Left renal cortex interstitium (tissue), 4 donors: ENCODE measurements around the gene GALNTL6. TPM values are rescaled to one million over a fixed set of nuclear protein-coding genes. Genes with fewer than 3 reads are reported as not detected.

ENCODE experiments used
- DNase-seq, 4 donors: peaks; one replicate each; pipeline ENCODE4 v3.0.0-alpha.2; 2013; ENCODE audit warnings: low read depth in 4 of 4, low spot score in 2 of 4, missing footprints in 1 of 4
- polyA plus RNA-seq, 4 donors: library from polyadenylated mRNA; unstranded; fragments of 120-200 nt; gene quantifications; one replicate each; pipeline ENCODE4 v1.2.1, GENCODE V29; 2013; ENCODE audit not compliant: insufficient read length in 4 of 4

The GALNTL6 gene
- polyA plus RNA-seq, 4 donors: 0.46 to 3.3 (median 0.95) TPM

- DNase-seq: no peak
These were observed 700.8 kb downstream of the GALNTL6 start for GRCh38 chr4:172514011-172514410.

GRCh38 chr4:172514801-172515200 lies 701.6 kb downstream of the GALNTL6 start:
- no peak for DNase-seq

GRCh38 chr4:172515266-172515879 lies 702.2 kb downstream of the GALNTL6 start:
- DNase-seq: no peak

GRCh38 chr4:172517391-172517790 lies 704.2 kb downstream of the GALNTL6 start:
- no peak for DNase-seq

- DNase-seq: no peak
These were observed 708.0 kb downstream of the GALNTL6 start for GRCh38 chr4:172521248-172521647.

- no peak for DNase-seq
These were observed 708.5 kb downstream of the GALNTL6 start for GRCh38 chr4:172521680-172522079.

GRCh38 chr4:172543249-172543648 lies 730.0 kb downstream of the GALNTL6 start:
- no peak for DNase-seq

- DNase-seq: peak in 1 of 4 donors; percentile 0
These were observed 733.6 kb downstream of the GALNTL6 start for GRCh38 chr4:172546782-172547181.

- DNase-seq: no peak
These were observed 734.5 kb downstream of the GALNTL6 start for GRCh38 chr4:172547724-172548123.

GRCh38 chr4:172553216-172553615 lies 740.0 kb downstream of the GALNTL6 start:
- no peak for DNase-seq

- no peak for DNase-seq
These were observed 741.4 kb downstream of the GALNTL6 start for GRCh38 chr4:172554588-172554987.

- DNase-seq: no peak
These were observed 742.5 kb downstream of the GALNTL6 start for GRCh38 chr4:172555725-172556124.

- DNase-seq: no peak
These were observed 760.7 kb downstream of the GALNTL6 start for GRCh38 chr4:172573899-172574298.

GRCh38 chr4:172578712-172579111 lies 765.5 kb downstream of the GALNTL6 start:
- DNase-seq: no peak

GRCh38 chr4:172584816-172585215 lies 771.6 kb downstream of the GALNTL6 start:
- DNase-seq: no peak

- DNase-seq: no peak
These were observed 783.0 kb downstream of the GALNTL6 start for GRCh38 chr4:172596206-172596605.

- DNase-seq: no peak
These were observed 786.4 kb downstream of the GALNTL6 start for GRCh38 chr4:172599554-172599953.

GRCh38 chr4:172601195-172601594 lies 788.0 kb downstream of the GALNTL6 start:
- DNase-seq: peak in 2 of 4 donors; percentile 2 to 9

GRCh38 chr4:172619218-172619617 lies 806.0 kb downstream of the GALNTL6 start:
- DNase-seq: no peak

- no peak for DNase-seq
These were observed 806.6 kb downstream of the GALNTL6 start for GRCh38 chr4:172619798-172620197.

- no peak for DNase-seq
These were observed 815.1 kb downstream of the GALNTL6 start for GRCh38 chr4:172628263-172628662.

- no peak for DNase-seq
These were observed 817.1 kb downstream of the GALNTL6 start for GRCh38 chr4:172630280-172630679.

- DNase-seq: no peak
These were observed 818.6 kb downstream of the GALNTL6 start for GRCh38 chr4:172631832-172632231.
